HCT116 (cell line): ENCODE measurements around the gene KRTAP10-1. TPM values are rescaled to one million over a fixed set of nuclear protein-coding genes. Genes with fewer than 3 reads are reported as not detected.

Experiments used
- ATAC-seq: fragments of 200-7000 bp; cut with Tn5 transposase; 2 replicates; pipeline ENCODE4 v1.9.1; 2020; ENCODE audit warnings: mild to moderate bottlenecking, moderate library complexity
- BruUV-seq: library from RNA; stranded (reverse); fragments of 400-500 nt; replicated peaks from 2 replicates; lab custom pipeline; 2021; lab: Mats Ljungman, UMichigan
- CTCF ChIA-PET: fragments of 300-600 bp; sonication (Branson Sonifier 250); formaldehyde crosslinking; loops from one replicate; lab custom pipeline; 2021; ENCODE audit warnings: antibody characterized with exemption; lab: Charles Lee
- POLR2A ChIA-PET: fragments of 300-600, 350-600 bp; sonication (Branson Sonifier 250); formaldehyde crosslinking; loops from one replicate; lab custom pipeline; 2021; ENCODE audit warnings: antibody characterized with exemption; lab: Charles Lee
- RAD21 ChIA-PET, 2 experiments: fragments of 300-600 bp; sonication (Branson Sonifier 250); formaldehyde crosslinking; loops; one replicate each; lab custom pipeline; 2023; ENCODE audit warnings: low total read pairs in 2 of 2; ENCODE audit not compliant: uncharacterized antibody in 2 of 2, unreplicated experiment in 2 of 2, low non-redundant PET in 1 of 2; lab: Charles Lee
- DNase-seq: peaks from one replicate; pipeline ENCODE4 v3.0.0-alpha.2; 2010; ENCODE audit warnings: low read depth, low spot score
- H2AFZ ChIP-seq: fragments of 200-600 bp; shearing (Covaris generic), sonication (generic); 2 replicates; pipeline ENCODE4 v1.6.1; 2017; ENCODE audit warnings: low read depth, mixed run types, mixed read lengths, antibody characterized with exemption, low read length; ENCODE audit not compliant: poor library complexity, severe bottlenecking
- H3K27ac ChIP-seq: 2 replicates; pipeline ENCODE4 v1.5.1; 2012; ENCODE audit warnings: low read depth, low read length
- H3K27me3 ChIP-seq: fragments of 200-600 bp; sonication (generic); 2 replicates; pipeline ENCODE4 v1.6.1; 2016; ENCODE audit warnings: mixed run types, low read length, mixed read lengths; ENCODE audit not compliant: insufficient read depth
- H3K36me3 ChIP-seq, 2 experiments: fragments of 200-500 bp in 1 of 2; fragments of 200-600 bp in 1 of 2; sonication (Bioruptor generic) in 1 of 2; sonication (generic) in 1 of 2; 2 replicates each; pipeline versions ENCODE4 v1.5.1 to v1.6.1; 2014 to 2016; ENCODE audit warnings: low read length in 2 of 2, inconsistent platforms in 1 of 2, mixed read lengths in 1 of 2, mixed run types in 1 of 2; ENCODE audit not compliant: insufficient read depth in 2 of 2, control insufficient read depth in 1 of 2
- H3K4me1 ChIP-seq, 2 experiments: fragments of 200-600 bp in 1 of 2; sonication (generic) in 1 of 2; 2 replicates each; pipeline versions ENCODE4 v1.5.1 to v1.6.1; 2012 to 2017; ENCODE audit warnings: low read length in 2 of 2, inconsistent platforms in 1 of 2, mild to moderate bottlenecking in 1 of 2, mixed read lengths in 1 of 2, mixed run types in 1 of 2, moderate library complexity in 1 of 2; ENCODE audit not compliant: insufficient read depth in 2 of 2, control insufficient read depth in 1 of 2
- H3K4me2 ChIP-seq: fragments of 200-600 bp; sonication (generic); 2 replicates; pipeline ENCODE4 v1.6.1; 2017; ENCODE audit warnings: mixed run types, low read length, mixed read lengths
- H3K4me3 ChIP-seq, 2 experiments: fragments of 200-600 bp in 1 of 2; sonication (generic) in 1 of 2; replicated peaks in 1 of 2; 2 replicates each; pipeline ENCODE4 v1.5.1; 2011 to 2016; ENCODE audit warnings: low read length in 2 of 2, control low read depth in 1 of 2, low read depth in 1 of 2, mild to moderate bottlenecking in 1 of 2, mixed read lengths in 1 of 2, mixed run types in 1 of 2
- H3K79me2 ChIP-seq: fragments of 200-600 bp; sonication (generic); 2 replicates; pipeline ENCODE4 v1.6.1; 2017; ENCODE audit warnings: mild to moderate bottlenecking, mixed run types, low read length, moderate library complexity, mixed read lengths; ENCODE audit not compliant: insufficient read depth
- H3K9ac ChIP-seq: fragments of 200-600 bp; sonication (generic); 2 replicates; pipeline ENCODE4 v1.6.1; 2016; ENCODE audit warnings: low read length, mixed read lengths
- H3K9me2 ChIP-seq: fragments of 200-600 bp; sonication (generic), shearing (Covaris generic); 2 replicates; pipeline ENCODE4 v1.6.1; 2017; ENCODE audit warnings: mixed run types, mild to moderate bottlenecking, moderate library complexity; ENCODE audit not compliant: insufficient read depth
- H3K9me3 ChIP-seq, 2 experiments: fragments of 200-500 bp in 1 of 2; fragments of 200-600 bp in 1 of 2; sonication (Bioruptor generic) in 1 of 2; sonication (generic) in 1 of 2; 2 replicates each; pipeline ENCODE4 v1.6.1; 2014 to 2017; ENCODE audit warnings: low read length in 2 of 2, mixed read lengths in 2 of 2, inconsistent platforms in 1 of 2, low read depth in 1 of 2, mild to moderate bottlenecking in 1 of 2, mixed run types in 1 of 2, moderate library complexity in 1 of 2; ENCODE audit not compliant: control insufficient read depth in 1 of 2, insufficient read depth in 1 of 2
- H4K20me1 ChIP-seq: fragments of 200-600 bp; sonication (generic), shearing (Covaris generic); 2 replicates; pipeline ENCODE4 v1.6.1; 2017; ENCODE audit warnings: mixed run types, mild to moderate bottlenecking, moderate library complexity; ENCODE audit not compliant: insufficient read depth
- EGR1 ChIP-seq: IDR thresholded peaks from 2 replicates; pipeline ENCODE4 v1.6.1; 2012; ENCODE audit warnings: low read depth
- ELF1 ChIP-seq: IDR thresholded peaks from 2 replicates; pipeline ENCODE4 v1.6.1; 2012; ENCODE audit warnings: low read depth, borderline replicate concordance
- EZH2 ChIP-seq: fragments of 200-600 bp; sonication (generic); IDR thresholded peaks from 2 replicates; pipeline ENCODE4 v1.6.1; 2017; ENCODE audit warnings: antibody characterized with exemption, mixed run types
- EZH2phosphoT487 ChIP-seq: fragments of 200-600 bp; IDR thresholded peaks from 2 replicates; pipeline ENCODE4 v1.6.1; 2018; ENCODE audit warnings: antibody characterized with exemption, borderline replicate concordance
- JUND ChIP-seq: IDR thresholded peaks from 2 replicates; pipeline ENCODE4 v1.6.1; 2012
- SIN3A ChIP-seq: IDR thresholded peaks from 2 replicates; pipeline ENCODE4 v1.6.1; 2012; ENCODE audit warnings: low read depth
- SP1 ChIP-seq: IDR thresholded peaks from 2 replicates; pipeline ENCODE4 v1.6.1; 2012; ENCODE audit warnings: low read depth
- SRF ChIP-seq: IDR thresholded peaks from 2 replicates; pipeline ENCODE4 v1.6.1; 2012; ENCODE audit warnings: low read depth
- YY1 ChIP-seq: IDR thresholded peaks from 2 replicates; pipeline ENCODE4 v1.6.1; 2011; ENCODE audit warnings: low read length, low read depth, moderate library complexity, mild to moderate bottlenecking; ENCODE audit not compliant: insufficient replicate concordance; ENCODE audit errors: extremely low read depth
- ZNF274 ChIP-seq: fragments of 200-500 bp; sonication (Bioruptor generic); IDR thresholded peaks from 2 replicates; pipeline ENCODE4 v1.6.1; 2014; ENCODE audit warnings: mild to moderate bottlenecking, low read depth, low read length, inconsistent platforms
- intact Hi-C: fragments of 100-400 bp; cut with micrococcal nuclease; formaldehyde crosslinking; loops from 2 replicates; pipeline ENCODE4 v1.10.0; 2022
- total RNA-seq: library from RNA; stranded (reverse); gene quantifications from one replicate; pipeline ENCODE4 v1.2.1, GENCODE V29; 2021; ENCODE audit not compliant: unreplicated experiment
- TF ChIP-seq, protein P1 (sequence below): IDR thresholded peaks from 2 replicates; pipeline ENCODE4 v1.6.1; 2012
- TF ChIP-seq, protein P2 (sequence below): IDR thresholded peaks from 2 replicates; pipeline ENCODE4 v1.6.1; 2012
- TF ChIP-seq, protein P3 (sequence below): IDR thresholded peaks from 2 replicates; pipeline ENCODE4 v1.6.1; 2012; ENCODE audit warnings: low read depth
- TF ChIP-seq, protein P4 (sequence below): IDR thresholded peaks from 2 replicates; pipeline ENCODE4 v1.6.1; 2011; ENCODE audit warnings: mild to moderate bottlenecking, low read length, moderate library complexity; ENCODE audit not compliant: insufficient replicate concordance; ENCODE audit errors: extremely low read depth
- TF ChIP-seq, protein P5 (sequence below), 3 experiments: fragments of 200-600 bp in 1 of 3; sonication (generic) in 1 of 3; IDR thresholded peaks in 2 of 3; conservative IDR thresholded peaks in 1 of 3; 2 replicates each; pipeline ENCODE4 v1.5.1; 2012 to 2017; ENCODE audit warnings: low read depth in 2 of 3, low read length in 2 of 3, antibody characterized with exemption in 1 of 3, borderline replicate concordance in 1 of 3, control low read depth in 1 of 3, mild to moderate bottlenecking in 1 of 3, mixed read lengths in 1 of 3, mixed run types in 1 of 3, moderate library complexity in 1 of 3; ENCODE audit not compliant: insufficient read depth in 1 of 3

Gene KRTAP10-1
- total RNA-seq, 1 experiment from 2014 or later = not detected

DNA sequence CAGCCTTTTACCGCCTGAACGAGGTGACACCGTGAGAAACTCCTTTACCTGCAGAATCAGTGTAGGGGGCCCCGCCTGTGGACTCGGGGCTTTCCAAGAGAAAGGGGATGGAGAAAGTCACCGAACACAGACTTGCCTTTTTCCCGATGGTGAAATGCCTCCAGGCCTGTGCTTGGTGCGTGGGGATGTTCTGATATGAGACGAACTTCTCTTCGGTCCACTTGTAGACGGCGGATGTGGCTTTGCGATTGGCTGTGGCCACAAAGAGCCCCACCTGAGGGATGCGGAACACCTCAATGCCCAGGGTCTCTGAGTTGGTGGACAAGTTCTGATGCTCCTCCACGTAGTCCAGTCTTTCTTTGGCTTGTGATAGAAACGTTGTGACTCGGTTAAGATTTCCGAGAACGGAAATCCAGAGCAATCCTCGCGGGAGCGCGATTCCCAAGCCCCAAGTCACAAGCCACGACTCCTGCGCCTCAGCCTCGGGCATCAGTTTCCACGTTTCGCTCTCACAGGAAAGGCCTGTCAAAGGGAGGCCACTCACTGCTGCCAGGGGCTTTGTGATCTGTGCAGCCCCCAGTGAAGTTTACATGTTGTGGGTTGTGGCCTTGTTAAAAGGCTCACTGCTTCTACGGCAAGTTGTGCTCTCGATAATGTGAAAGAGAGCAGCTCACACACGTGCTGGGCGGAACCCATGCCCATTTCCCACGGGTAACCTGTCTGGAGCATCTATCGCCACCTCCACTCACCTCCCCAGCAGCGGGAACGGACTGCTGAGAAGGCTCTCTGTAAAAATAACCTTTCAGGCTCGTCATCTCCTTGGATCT is 12.6 kb downstream of the KRTAP10-1 start:
- H3K4me1 ChIP-seq = no peaks in the 10 kb centered on the region
- intact Hi-C loops = no loop called here
- H3K27me3 ChIP-seq = no peaks in the 10 kb centered on the region
- no peak overlapping the region for H3K27ac ChIP-seq
- no peak overlapping the region for H3K4me3 ChIP-seq
- ChIA-PET RAD21 (no interaction called here), POLR2A (no interaction called here), CTCF (no interaction called here)
- H3K9me2 ChIP-seq = no peaks in the 10 kb centered on the region
- H3K79me2 ChIP-seq = no peaks in the 10 kb centered on the region
- no peaks in the 10 kb centered on the region for H4K20me1 ChIP-seq
- BruUV-seq = no TSS peak
- no peak for DNase-seq
- H3K36me3 ChIP-seq = no peaks in the 10 kb centered on the region
- H3K9me3 ChIP-seq = peaks cover 4 to 17% of the 10 kb centered on the region in 2 experiments; a peak in 1 of 4 replicates
- ATAC-seq = no peak
- no peak overlapping the region for H2AFZ ChIP-seq
- no peak overlapping the region for H3K9ac ChIP-seq
- H3K4me2 ChIP-seq = no peak overlapping the region
- no peak for TF ChIP-seq SP1
- TF ChIP-seq, protein P1, sequence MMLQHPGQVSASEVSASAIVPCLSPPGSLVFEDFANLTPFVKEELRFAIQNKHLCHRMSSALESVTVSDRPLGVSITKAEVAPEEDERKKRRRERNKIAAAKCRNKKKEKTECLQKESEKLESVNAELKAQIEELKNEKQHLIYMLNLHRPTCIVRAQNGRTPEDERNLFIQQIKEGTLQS = no peak
- no peak for TF ChIP-seq ELF1
- TF ChIP-seq, protein P2, sequence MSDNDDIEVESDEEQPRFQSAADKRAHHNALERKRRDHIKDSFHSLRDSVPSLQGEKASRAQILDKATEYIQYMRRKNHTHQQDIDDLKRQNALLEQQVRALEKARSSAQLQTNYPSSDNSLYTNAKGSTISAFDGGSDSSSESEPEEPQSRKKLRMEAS = no peak
- TF ChIP-seq EGR1 = no peak
- TF ChIP-seq SIN3A = no peak
- TF ChIP-seq, protein P3, sequence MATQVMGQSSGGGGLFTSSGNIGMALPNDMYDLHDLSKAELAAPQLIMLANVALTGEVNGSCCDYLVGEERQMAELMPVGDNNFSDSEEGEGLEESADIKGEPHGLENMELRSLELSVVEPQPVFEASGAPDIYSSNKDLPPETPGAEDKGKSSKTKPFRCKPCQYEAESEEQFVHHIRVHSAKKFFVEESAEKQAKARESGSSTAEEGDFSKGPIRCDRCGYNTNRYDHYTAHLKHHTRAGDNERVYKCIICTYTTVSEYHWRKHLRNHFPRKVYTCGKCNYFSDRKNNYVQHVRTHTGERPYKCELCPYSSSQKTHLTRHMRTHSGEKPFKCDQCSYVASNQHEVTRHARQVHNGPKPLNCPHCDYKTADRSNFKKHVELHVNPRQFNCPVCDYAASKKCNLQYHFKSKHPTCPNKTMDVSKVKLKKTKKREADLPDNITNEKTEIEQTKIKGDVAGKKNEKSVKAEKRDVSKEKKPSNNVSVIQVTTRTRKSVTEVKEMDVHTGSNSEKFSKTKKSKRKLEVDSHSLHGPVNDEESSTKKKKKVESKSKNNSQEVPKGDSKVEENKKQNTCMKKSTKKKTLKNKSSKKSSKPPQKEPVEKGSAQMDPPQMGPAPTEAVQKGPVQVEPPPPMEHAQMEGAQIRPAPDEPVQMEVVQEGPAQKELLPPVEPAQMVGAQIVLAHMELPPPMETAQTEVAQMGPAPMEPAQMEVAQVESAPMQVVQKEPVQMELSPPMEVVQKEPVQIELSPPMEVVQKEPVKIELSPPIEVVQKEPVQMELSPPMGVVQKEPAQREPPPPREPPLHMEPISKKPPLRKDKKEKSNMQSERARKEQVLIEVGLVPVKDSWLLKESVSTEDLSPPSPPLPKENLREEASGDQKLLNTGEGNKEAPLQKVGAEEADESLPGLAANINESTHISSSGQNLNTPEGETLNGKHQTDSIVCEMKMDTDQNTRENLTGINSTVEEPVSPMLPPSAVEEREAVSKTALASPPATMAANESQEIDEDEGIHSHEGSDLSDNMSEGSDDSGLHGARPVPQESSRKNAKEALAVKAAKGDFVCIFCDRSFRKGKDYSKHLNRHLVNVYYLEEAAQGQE = no peak
- no peak for TF ChIP-seq JUND
- no peak for TF ChIP-seq EZH2
- TF ChIP-seq SRF = no peak
- TF ChIP-seq, protein P4, sequence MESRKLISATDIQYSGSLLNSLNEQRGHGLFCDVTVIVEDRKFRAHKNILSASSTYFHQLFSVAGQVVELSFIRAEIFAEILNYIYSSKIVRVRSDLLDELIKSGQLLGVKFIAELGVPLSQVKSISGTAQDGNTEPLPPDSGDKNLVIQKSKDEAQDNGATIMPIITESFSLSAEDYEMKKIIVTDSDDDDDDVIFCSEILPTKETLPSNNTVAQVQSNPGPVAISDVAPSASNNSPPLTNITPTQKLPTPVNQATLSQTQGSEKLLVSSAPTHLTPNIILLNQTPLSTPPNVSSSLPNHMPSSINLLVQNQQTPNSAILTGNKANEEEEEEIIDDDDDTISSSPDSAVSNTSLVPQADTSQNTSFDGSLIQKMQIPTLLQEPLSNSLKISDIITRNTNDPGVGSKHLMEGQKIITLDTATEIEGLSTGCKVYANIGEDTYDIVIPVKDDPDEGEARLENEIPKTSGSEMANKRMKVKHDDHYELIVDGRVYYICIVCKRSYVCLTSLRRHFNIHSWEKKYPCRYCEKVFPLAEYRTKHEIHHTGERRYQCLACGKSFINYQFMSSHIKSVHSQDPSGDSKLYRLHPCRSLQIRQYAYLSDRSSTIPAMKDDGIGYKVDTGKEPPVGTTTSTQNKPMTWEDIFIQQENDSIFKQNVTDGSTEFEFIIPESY = no peak
- TF ChIP-seq YY1 = no peak
- TF ChIP-seq EZH2phosphoT487 = no peak
- TF ChIP-seq, protein P5, sequence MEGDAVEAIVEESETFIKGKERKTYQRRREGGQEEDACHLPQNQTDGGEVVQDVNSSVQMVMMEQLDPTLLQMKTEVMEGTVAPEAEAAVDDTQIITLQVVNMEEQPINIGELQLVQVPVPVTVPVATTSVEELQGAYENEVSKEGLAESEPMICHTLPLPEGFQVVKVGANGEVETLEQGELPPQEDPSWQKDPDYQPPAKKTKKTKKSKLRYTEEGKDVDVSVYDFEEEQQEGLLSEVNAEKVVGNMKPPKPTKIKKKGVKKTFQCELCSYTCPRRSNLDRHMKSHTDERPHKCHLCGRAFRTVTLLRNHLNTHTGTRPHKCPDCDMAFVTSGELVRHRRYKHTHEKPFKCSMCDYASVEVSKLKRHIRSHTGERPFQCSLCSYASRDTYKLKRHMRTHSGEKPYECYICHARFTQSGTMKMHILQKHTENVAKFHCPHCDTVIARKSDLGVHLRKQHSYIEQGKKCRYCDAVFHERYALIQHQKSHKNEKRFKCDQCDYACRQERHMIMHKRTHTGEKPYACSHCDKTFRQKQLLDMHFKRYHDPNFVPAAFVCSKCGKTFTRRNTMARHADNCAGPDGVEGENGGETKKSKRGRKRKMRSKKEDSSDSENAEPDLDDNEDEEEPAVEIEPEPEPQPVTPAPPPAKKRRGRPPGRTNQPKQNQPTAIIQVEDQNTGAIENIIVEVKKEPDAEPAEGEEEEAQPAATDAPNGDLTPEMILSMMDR (IDR thresholded peaks at IDR 0.05 in 2 of 3, conservative IDR thresholded peaks at IDR 0.05 in 1 of 3; ENCODE audit: borderline replicate concordance in 1 of 3, insufficient read depth in 1 of 3, low read depth in 2 of 3, low read length in 2 of 3) = no peak
- TF ChIP-seq ZNF274 = no peak
- TF ChIP-seq, all 23 proteins: peak for 0
